IPS-18c (cell line): Measurements from ENCODE around the gene LDHA.

Source experiments
- H3K4me3 ChIP-seq: 2 replicates; pipeline ENCODE4 v1.7.0; 2013; ENCODE audit warnings: low read depth, mild to moderate bottlenecking, low read length, moderate library complexity; ENCODE audit not compliant: insufficient read depth
- H3K9me3 ChIP-seq: one replicate; pipeline ENCODE4 v1.6.1; 2013; ENCODE audit warnings: mild to moderate bottlenecking, low read length, moderate library complexity; ENCODE audit not compliant: control insufficient read depth, insufficient read depth

Gene LDHA

DNA sequence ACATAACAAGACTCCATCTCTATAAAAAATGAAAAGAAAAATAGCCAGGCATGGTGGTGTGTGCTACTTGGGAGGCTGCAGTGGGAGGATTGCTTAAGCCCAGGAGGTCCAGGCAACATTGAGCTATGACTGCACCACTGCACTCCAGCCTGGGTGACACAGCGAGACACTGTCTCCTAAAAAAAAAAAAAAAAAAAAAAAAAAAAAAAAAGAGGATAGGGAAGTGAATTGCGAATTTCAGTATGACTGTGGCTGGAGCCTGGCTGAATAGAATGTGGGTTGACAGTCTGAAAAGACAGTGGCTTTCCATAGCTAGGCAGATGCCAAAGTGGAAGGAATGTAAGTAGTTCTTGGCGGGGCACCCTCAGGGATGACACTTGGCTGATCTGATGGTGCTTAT is 54.9 kb downstream of the LDHA start:
- H3K9me3 ChIP-seq = no peaks in the 10 kb centered on the region
- no peak overlapping the region for H3K4me3 ChIP-seq

DNA sequence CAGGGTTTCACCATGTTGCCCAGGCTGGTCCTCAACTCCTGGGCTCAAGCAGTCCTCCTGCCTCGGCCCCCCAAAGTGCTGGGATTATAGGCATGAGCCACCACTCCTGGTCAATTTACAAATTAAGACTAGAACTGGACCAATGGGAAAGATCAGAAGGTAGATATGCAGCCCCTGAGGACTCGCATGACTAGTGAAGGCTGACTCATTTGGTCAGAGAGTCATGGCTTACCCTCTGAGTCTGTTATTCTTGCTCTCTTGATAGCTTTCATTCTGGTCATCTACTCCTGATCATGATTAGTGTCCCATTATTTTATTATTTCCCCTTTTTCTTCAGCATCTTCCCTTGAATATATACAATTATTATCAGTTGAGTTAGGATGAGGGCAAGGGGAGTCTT is 58.6 kb downstream of the LDHA start:
- no peaks in the 10 kb centered on the region for H3K9me3 ChIP-seq
- no peak overlapping the region for H3K4me3 ChIP-seq

- Histone ChIP-seq H3K4me3 (no peak within 1 kb of the TSS), H3K9me3 (peaks cover 5% of the 10 kb centered on the region)
Measured at GRCh38 chr11:18455686-18456372, 61.5 kb downstream of the LDHA start, which contains the start of gene LDHAL6A. Gene LDHAL6A (plus strand): TSS chr11:18455856. CDS start chr11:18456681, 825 bp downstream.

DNA sequence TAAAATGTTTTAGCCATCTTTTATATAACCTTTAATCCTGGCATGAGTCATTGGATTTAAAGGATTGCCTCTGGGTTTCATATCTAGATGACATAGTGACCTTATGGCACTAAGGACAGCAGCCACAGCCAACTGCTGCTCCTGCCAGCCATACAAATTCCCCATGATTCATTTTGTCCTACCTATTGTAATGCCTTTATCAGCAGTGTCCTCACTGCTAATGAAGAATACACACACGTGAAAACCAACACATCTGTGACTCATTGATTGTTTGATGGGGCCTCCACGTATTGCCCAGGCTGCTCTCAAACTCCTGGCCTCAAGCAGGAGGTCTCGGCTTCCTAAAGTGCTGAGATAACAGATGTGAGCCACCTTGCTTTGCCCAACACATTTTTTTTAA is 63.1 kb downstream of the LDHA start:
- H3K4me3 ChIP-seq = no peak overlapping the region
- H3K9me3 ChIP-seq = peaks cover 5% of the 10 kb centered on the region
